ENCODE measurements around the gene SRMS.

DNA sequence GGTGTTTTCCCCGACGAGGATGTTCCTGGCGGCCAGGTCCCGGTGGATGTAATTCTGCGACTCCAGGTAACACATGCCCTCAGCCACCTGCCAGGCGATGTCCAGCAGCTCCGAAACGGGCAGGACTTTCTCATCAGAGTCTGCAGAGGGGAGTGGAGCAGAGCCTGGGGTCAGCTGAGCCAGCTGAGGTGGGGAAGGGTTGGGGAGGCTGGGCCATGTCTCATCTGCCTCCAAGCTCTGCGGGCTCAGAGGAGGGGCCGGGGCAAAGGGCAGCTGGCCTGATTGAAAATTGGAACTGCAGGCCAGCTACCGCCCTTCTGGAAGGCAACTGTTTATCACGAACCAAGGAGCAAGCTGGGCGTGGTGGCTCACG is 16.8 kb downstream of the SRMS start:
- TF ChIP-seq, protein P1, sequence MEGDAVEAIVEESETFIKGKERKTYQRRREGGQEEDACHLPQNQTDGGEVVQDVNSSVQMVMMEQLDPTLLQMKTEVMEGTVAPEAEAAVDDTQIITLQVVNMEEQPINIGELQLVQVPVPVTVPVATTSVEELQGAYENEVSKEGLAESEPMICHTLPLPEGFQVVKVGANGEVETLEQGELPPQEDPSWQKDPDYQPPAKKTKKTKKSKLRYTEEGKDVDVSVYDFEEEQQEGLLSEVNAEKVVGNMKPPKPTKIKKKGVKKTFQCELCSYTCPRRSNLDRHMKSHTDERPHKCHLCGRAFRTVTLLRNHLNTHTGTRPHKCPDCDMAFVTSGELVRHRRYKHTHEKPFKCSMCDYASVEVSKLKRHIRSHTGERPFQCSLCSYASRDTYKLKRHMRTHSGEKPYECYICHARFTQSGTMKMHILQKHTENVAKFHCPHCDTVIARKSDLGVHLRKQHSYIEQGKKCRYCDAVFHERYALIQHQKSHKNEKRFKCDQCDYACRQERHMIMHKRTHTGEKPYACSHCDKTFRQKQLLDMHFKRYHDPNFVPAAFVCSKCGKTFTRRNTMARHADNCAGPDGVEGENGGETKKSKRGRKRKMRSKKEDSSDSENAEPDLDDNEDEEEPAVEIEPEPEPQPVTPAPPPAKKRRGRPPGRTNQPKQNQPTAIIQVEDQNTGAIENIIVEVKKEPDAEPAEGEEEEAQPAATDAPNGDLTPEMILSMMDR (IDR thresholded peaks at IDR 0.05) = no peak
- no peak for TF ChIP-seq POLR2A (IDR thresholded peaks at IDR 0.05)
